GM20000 (cell line): Measurements from ENCODE around the gene CFHR1.

Experiments
- DNase-seq: peaks from one replicate; pipeline ENCODE4 v3.0.0; 2012; ENCODE audit warnings: low spot score
- CTCF ChIP-seq: IDR thresholded peaks from 2 replicates; pipeline ENCODE4 v1.5.1; 2012; ENCODE audit warnings: mild to moderate bottlenecking, control low read depth; ENCODE audit errors: extremely low read depth, missing control alignments

CFHR1 gene

GRCh38 chr1:196866974-196867373 lies 47.4 kb downstream of the CFHR1 start:
- DNase-seq, result no peak
- TF ChIP-seq CTCF, result no peak

- DNase-seq, result no peak
- no peak for TF ChIP-seq CTCF
Observed at GRCh38 chr1:196873385-196873784, 53.9 kb downstream of the CFHR1 start.

- DNase-seq, result no peak
- TF ChIP-seq CTCF, result no peak
Observed at GRCh38 chr1:196875935-196876334, 56.4 kb downstream of the CFHR1 start.

- TF ChIP-seq CTCF, result no peak
- no peak for DNase-seq
Observed at GRCh38 chr1:196877964-196878363, 58.4 kb downstream of the CFHR1 start.
